Measurements from ENCODE around the gene GNAI3. TPM values are rescaled to one million over a fixed set of nuclear protein-coding genes. Genes with fewer than 3 reads are reported as not detected.

The GNAI3 gene
- total and polyA plus RNA-seq, 2 donors (not counting 1 experiment from before 2014, with no cell fraction given): 11.4 to 14.4 TPM

DNA sequence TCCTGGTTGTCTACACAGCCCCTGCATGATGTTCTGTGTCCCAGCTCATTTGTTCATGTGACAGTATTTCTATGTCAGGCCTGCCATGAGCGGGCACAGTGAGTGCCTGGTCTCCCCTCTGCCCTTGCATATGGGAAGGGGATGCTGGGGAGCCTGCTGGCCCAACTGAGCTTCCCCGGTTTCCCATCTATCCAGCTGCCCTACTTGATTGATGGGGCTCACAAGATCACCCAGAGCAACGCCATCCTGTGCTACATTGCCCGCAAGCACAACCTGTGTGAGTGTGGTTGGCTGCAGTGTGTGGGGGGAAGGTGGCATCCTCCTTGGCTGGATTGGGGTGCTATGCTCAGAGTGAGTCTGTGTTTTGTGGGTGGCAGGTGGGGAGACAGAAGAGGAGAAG is 109.0 kb downstream of the GNAI3 start:
- no peak for TF ChIP-seq EZH2 (IDR thresholded peaks at IDR 0.05; ENCODE audit: low read length, missing control alignments)
- TF ChIP-seq, protein P1, sequence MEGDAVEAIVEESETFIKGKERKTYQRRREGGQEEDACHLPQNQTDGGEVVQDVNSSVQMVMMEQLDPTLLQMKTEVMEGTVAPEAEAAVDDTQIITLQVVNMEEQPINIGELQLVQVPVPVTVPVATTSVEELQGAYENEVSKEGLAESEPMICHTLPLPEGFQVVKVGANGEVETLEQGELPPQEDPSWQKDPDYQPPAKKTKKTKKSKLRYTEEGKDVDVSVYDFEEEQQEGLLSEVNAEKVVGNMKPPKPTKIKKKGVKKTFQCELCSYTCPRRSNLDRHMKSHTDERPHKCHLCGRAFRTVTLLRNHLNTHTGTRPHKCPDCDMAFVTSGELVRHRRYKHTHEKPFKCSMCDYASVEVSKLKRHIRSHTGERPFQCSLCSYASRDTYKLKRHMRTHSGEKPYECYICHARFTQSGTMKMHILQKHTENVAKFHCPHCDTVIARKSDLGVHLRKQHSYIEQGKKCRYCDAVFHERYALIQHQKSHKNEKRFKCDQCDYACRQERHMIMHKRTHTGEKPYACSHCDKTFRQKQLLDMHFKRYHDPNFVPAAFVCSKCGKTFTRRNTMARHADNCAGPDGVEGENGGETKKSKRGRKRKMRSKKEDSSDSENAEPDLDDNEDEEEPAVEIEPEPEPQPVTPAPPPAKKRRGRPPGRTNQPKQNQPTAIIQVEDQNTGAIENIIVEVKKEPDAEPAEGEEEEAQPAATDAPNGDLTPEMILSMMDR (conservative IDR thresholded peaks at IDR 0.05 in 1 of 2, IDR thresholded peaks at IDR 0.05 in 1 of 2; ENCODE audit: low read depth in 1 of 2, low read length in 2 of 2): no peak
- no peak overlapping the region for H2AFZ ChIP-seq (ENCODE audit: low read length)

GRCh38 chr1:109657970-109658369 is 109.6 kb downstream of the GNAI3 start:
- H2AFZ ChIP-seq (ENCODE audit: low read length): no peak overlapping the region
- DNase-seq (ENCODE audit: low read depth in 2 of 2): no peak
- H3K79me2 ChIP-seq (ENCODE audit: control insufficient read depth, insufficient read depth, low read length): no peaks in the 10 kb centered on the region
- peaks cover 2% of the 10 kb centered on the region for H3K27me3 ChIP-seq (ENCODE audit: control insufficient read depth, insufficient read depth, low read length)
- H4K20me1 ChIP-seq (ENCODE audit: control insufficient read depth, extremely low read depth, insufficient read depth, low read length): no peaks in the 10 kb centered on the region
- no peak for TF ChIP-seq EZH2 (IDR thresholded peaks at IDR 0.05; ENCODE audit: low read length, missing control alignments)
- TF ChIP-seq, protein P1 (conservative IDR thresholded peaks at IDR 0.05 in 1 of 2, IDR thresholded peaks at IDR 0.05 in 1 of 2; ENCODE audit: low read depth in 1 of 2, low read length in 2 of 2): no peak
- H3K4me1 ChIP-seq (ENCODE audit: control insufficient read depth, extremely low read depth, insufficient read depth, low read length): peaks cover 4% of the 10 kb centered on the region
- no peaks in the 10 kb centered on the region for H3K36me3 ChIP-seq (ENCODE audit: control insufficient read depth, insufficient read depth, low read length)
- no peak overlapping the region for H3K27ac ChIP-seq (ENCODE audit: insufficient read depth, low read length)
- H3K4me3 ChIP-seq (replicated peaks in 1 of 4; ENCODE audit: control extremely low read depth in 1 of 4, insufficient read depth in 1 of 4, low read depth in 3 of 4, low read length in 4 of 4): no peak overlapping the region
- no peak overlapping the region for H3K9ac ChIP-seq (ENCODE audit: insufficient read depth, low read length)
- H3K4me2 ChIP-seq (ENCODE audit: extremely low read depth, insufficient read depth, low read length): no peak overlapping the region
- H3K9me3 ChIP-seq (ENCODE audit: control insufficient read depth, insufficient read depth, low read depth, low read length): no peaks in the 10 kb centered on the region

More for the DNA sequence above, 109.0 kb downstream of the GNAI3 start:
- no peaks in the 10 kb centered on the region for H3K9me3 ChIP-seq (ENCODE audit: control insufficient read depth, insufficient read depth, low read depth, low read length)
- peaks cover 2% of the 10 kb centered on the region for H3K27me3 ChIP-seq (ENCODE audit: control insufficient read depth, insufficient read depth, low read length)
- H3K79me2 ChIP-seq (ENCODE audit: control insufficient read depth, insufficient read depth, low read length): no peaks in the 10 kb centered on the region
- H3K4me2 ChIP-seq (ENCODE audit: extremely low read depth, insufficient read depth, low read length): no peak overlapping the region
- H3K4me1 ChIP-seq (ENCODE audit: control insufficient read depth, extremely low read depth, insufficient read depth, low read length): peaks cover 4% of the 10 kb centered on the region
- H3K9ac ChIP-seq (ENCODE audit: insufficient read depth, low read length): no peak overlapping the region
- H3K27ac ChIP-seq (ENCODE audit: insufficient read depth, low read length): no peak overlapping the region
- no peaks in the 10 kb centered on the region for H3K36me3 ChIP-seq (ENCODE audit: control insufficient read depth, insufficient read depth, low read length)
- H3K4me3 ChIP-seq (replicated peaks in 1 of 4; ENCODE audit: control extremely low read depth in 1 of 4, insufficient read depth in 1 of 4, low read depth in 3 of 4, low read length in 4 of 4): no peak overlapping the region
- no peak for DNase-seq (ENCODE audit: low read depth in 2 of 2)
- no peaks in the 10 kb centered on the region for H4K20me1 ChIP-seq (ENCODE audit: control insufficient read depth, extremely low read depth, insufficient read depth, low read length)

DNA sequence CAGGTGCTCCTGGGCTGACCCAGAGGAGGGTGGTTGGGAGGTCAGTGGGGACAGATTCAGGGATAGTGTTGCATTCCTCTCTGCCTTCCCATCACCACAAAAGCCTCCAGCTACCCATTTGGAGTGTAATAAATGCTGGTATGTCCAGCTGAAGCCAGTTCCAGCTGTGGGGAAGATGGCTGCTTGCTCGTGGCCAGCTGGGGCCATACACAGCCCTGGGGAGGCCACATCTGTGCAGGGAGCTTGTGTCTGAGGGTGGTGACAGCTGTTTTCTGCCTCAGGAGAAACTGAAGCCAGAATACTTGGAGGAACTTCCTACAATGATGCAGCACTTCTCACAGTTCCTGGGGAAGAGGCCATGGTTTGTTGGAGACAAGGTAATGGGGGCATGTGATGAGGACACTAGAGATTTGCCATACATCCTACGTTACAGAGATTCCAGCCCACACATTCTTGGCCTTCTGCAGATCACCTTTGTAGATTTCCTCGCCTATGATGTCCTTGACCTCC is 110.2 kb downstream of the GNAI3 start:
- H3K27me3 ChIP-seq (ENCODE audit: control insufficient read depth, insufficient read depth, low read length): peaks cover 2% of the 10 kb centered on the region
- no peak for DNase-seq (ENCODE audit: low read depth in 2 of 2)
- H2AFZ ChIP-seq (ENCODE audit: low read length): no peak overlapping the region

More for the DNA sequence above, 110.2 kb downstream of the GNAI3 start:
- no peaks in the 10 kb centered on the region for H3K36me3 ChIP-seq (ENCODE audit: control insufficient read depth, insufficient read depth, low read length)
- H3K4me3 ChIP-seq (replicated peaks in 1 of 4; ENCODE audit: control extremely low read depth in 1 of 4, insufficient read depth in 1 of 4, low read depth in 3 of 4, low read length in 4 of 4): no peak overlapping the region
- H3K9me3 ChIP-seq (ENCODE audit: control insufficient read depth, insufficient read depth, low read depth, low read length): no peaks in the 10 kb centered on the region
- no peaks in the 10 kb centered on the region for H3K79me2 ChIP-seq (ENCODE audit: control insufficient read depth, insufficient read depth, low read length)
- no peak overlapping the region for H3K27ac ChIP-seq (ENCODE audit: insufficient read depth, low read length)
- H3K4me2 ChIP-seq (ENCODE audit: extremely low read depth, insufficient read depth, low read length): no peak overlapping the region
- H3K4me1 ChIP-seq (ENCODE audit: control insufficient read depth, extremely low read depth, insufficient read depth, low read length): peaks cover 5% of the 10 kb centered on the region
- TF ChIP-seq, protein P1 (conservative IDR thresholded peaks at IDR 0.05 in 1 of 2, IDR thresholded peaks at IDR 0.05 in 1 of 2; ENCODE audit: low read depth in 1 of 2, low read length in 2 of 2): no peak
- TF ChIP-seq EZH2 (IDR thresholded peaks at IDR 0.05; ENCODE audit: low read length, missing control alignments): no peak
- no peak overlapping the region for H3K9ac ChIP-seq (ENCODE audit: insufficient read depth, low read length)
- no peaks in the 10 kb centered on the region for H4K20me1 ChIP-seq (ENCODE audit: control insufficient read depth, extremely low read depth, insufficient read depth, low read length)
